Astrocyte (in vitro differentiated cells and primary cell): ENCODE results near the gene CALHM4. TPM values are rescaled to one million over a fixed set of nuclear protein-coding genes. Genes with fewer than 3 reads are reported as not detected.
A peak's percentile ranks its signal among the peaks of the same experiment; 100 is the strongest.
"Not testable (repeated sequence)": the region's sequence is repeated elsewhere in the genome, so short reads cannot be mapped to it uniquely, and the experiment has no call there.

ENCODE experiments used
- DNase-seq: peaks from one replicate; pipeline ENCODE4 v3.0.0-alpha.2; 2010; ENCODE audit warnings: low read depth
- FAIRE-seq: peaks from 2 replicates; lab custom pipeline; 2011; peaks lifted over from hg19 to GRCh38; lab: Jason Lieb, UNC
- H2AFZ ChIP-seq: 2 replicates; pipeline ENCODE4 v1.6.0; 2012; ENCODE audit warnings: low read depth, low read length, inconsistent platforms
- H3K27ac ChIP-seq: 2 replicates; pipeline ENCODE4 v1.5.1; 2011; ENCODE audit warnings: low read depth, low read length, inconsistent platforms
- H3K27me3 ChIP-seq: 2 replicates; pipeline ENCODE4 v1.6.0; 2011; ENCODE audit warnings: low read length, inconsistent platforms; ENCODE audit not compliant: insufficient read depth
- H3K36me3 ChIP-seq: 2 replicates; pipeline ENCODE4 v1.5.1; 2011; ENCODE audit warnings: low read length, inconsistent platforms; ENCODE audit not compliant: insufficient read depth
- H3K4me1 ChIP-seq: 2 replicates; pipeline ENCODE4 v1.5.1; 2011; ENCODE audit warnings: low read length, inconsistent platforms; ENCODE audit not compliant: insufficient read depth
- H3K4me2 ChIP-seq: 2 replicates; pipeline ENCODE4 v1.6.0; 2012; ENCODE audit warnings: low read length, inconsistent platforms
- H3K4me3 ChIP-seq: 2 replicates; pipeline ENCODE4 v1.5.1; 2011; ENCODE audit warnings: low read depth, mild to moderate bottlenecking, low read length, inconsistent platforms; ENCODE audit not compliant: insufficient read depth
- H3K79me2 ChIP-seq: 2 replicates; pipeline ENCODE4 v1.6.0; 2012; ENCODE audit warnings: mild to moderate bottlenecking, low read length, inconsistent platforms; ENCODE audit not compliant: insufficient read depth
- H3K9ac ChIP-seq: 2 replicates; pipeline ENCODE4 v1.6.0; 2012; ENCODE audit warnings: mild to moderate bottlenecking, low read length, inconsistent platforms
- H3K9me3 ChIP-seq: 2 replicates; pipeline ENCODE4 v1.5.1; 2012; ENCODE audit warnings: low read depth, mild to moderate bottlenecking, low read length, inconsistent platforms; ENCODE audit not compliant: insufficient read depth
- H4K20me1 ChIP-seq: 2 replicates; pipeline ENCODE4 v1.6.0; 2012; ENCODE audit warnings: low read length, inconsistent platforms; ENCODE audit not compliant: insufficient read depth
- H3K27ac Mint-ChIP-seq: one replicate; pipeline ENCODE4 v1.8.0; 2021; ENCODE audit warnings: mild to moderate bottlenecking, mixed read lengths; ENCODE audit not compliant: unreplicated experiment
- H3K27me3 Mint-ChIP-seq: one replicate; pipeline ENCODE4 v1.8.0; 2021; ENCODE audit warnings: low read depth, mixed read lengths; ENCODE audit not compliant: unreplicated experiment
- H3K36me3 Mint-ChIP-seq: one replicate; pipeline ENCODE4 v1.8.0; 2021; ENCODE audit warnings: low read depth, mixed read lengths; ENCODE audit not compliant: unreplicated experiment
- H3K4me1 Mint-ChIP-seq: one replicate; pipeline ENCODE4 v1.8.0; 2021; ENCODE audit warnings: low read depth, mixed read lengths; ENCODE audit not compliant: unreplicated experiment
- H3K4me3 Mint-ChIP-seq: one replicate; pipeline ENCODE4 v1.8.0; 2021; ENCODE audit warnings: mild to moderate bottlenecking, moderate library complexity, mixed read lengths; ENCODE audit not compliant: unreplicated experiment
- H3K9me3 Mint-ChIP-seq: one replicate; pipeline ENCODE4 v1.8.0; 2021; ENCODE audit warnings: mild to moderate bottlenecking, mixed read lengths; ENCODE audit not compliant: unreplicated experiment
- EZH2 ChIP-seq: IDR thresholded peaks from 2 replicates; pipeline ENCODE4 v1.6.1; 2012; ENCODE audit warnings: mild to moderate bottlenecking, low read length, inconsistent platforms; ENCODE audit not compliant: insufficient read depth
- total RNA-seq: library from RNA; stranded (reverse); gene quantifications from 2 replicates; pipeline ENCODE4 v1.2.1, GENCODE V29; 2021
- TF ChIP-seq, protein P1 (sequence below): IDR thresholded peaks from 2 replicates; pipeline ENCODE4 v1.5.1; 2011; ENCODE audit warnings: low read depth, mild to moderate bottlenecking, inconsistent platforms, low read length, moderate library complexity; ENCODE audit not compliant: insufficient read depth

The CALHM4 gene
- total RNA-seq, 1 donor from 2014 or later = 0.20 TPM

DNA sequence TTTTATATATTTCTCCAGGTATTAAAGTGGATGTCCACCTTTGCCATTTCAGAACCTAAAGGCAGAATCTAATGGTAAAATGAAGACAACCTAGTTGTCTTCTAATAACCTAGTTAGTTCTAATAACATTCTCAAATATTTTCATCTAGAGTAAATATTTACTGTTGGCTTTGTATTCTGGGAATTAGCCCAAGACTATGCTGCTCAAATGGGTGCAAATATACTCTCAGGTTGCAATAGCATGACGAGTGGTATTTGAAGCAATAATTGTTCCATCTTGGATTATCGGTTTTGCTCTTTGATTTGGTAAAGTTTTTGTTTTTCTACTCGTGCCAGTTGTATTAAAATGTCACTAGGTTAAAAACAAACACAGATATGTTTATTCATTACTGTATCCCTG lies 41.7 kb downstream of the CALHM4 start:
- Histone ChIP-seq H4K20me1 (peaks cover 5% of the 10 kb centered on the region), H3K9ac (no peak overlapping the region), H3K79me2 (no peaks in the 10 kb centered on the region), H3K9me3 (no peaks in the 10 kb centered on the region), H3K4me3 (no peak overlapping the region), H2AFZ (no peak overlapping the region), H3K4me2 (no peak overlapping the region), H3K27me3 (no peaks in the 10 kb centered on the region), H3K36me3 (peaks cover 33% of the 10 kb centered on the region), H3K4me1 (no peaks in the 10 kb centered on the region), H3K27ac (no peak overlapping the region)
- no peaks in the 10 kb centered on the region for H3K9me3 Mint-ChIP-seq
- no peaks in the 10 kb centered on the region for H3K27me3 Mint-ChIP-seq
- no peak for DNase-seq
- no peak overlapping the region for H3K27ac Mint-ChIP-seq
- H3K4me3 Mint-ChIP-seq = no peak overlapping the region
- H3K36me3 Mint-ChIP-seq = peaks cover 6% of the 10 kb centered on the region
- no peak for FAIRE-seq
- TF ChIP-seq EZH2 = no peak
- TF ChIP-seq, protein P1, sequence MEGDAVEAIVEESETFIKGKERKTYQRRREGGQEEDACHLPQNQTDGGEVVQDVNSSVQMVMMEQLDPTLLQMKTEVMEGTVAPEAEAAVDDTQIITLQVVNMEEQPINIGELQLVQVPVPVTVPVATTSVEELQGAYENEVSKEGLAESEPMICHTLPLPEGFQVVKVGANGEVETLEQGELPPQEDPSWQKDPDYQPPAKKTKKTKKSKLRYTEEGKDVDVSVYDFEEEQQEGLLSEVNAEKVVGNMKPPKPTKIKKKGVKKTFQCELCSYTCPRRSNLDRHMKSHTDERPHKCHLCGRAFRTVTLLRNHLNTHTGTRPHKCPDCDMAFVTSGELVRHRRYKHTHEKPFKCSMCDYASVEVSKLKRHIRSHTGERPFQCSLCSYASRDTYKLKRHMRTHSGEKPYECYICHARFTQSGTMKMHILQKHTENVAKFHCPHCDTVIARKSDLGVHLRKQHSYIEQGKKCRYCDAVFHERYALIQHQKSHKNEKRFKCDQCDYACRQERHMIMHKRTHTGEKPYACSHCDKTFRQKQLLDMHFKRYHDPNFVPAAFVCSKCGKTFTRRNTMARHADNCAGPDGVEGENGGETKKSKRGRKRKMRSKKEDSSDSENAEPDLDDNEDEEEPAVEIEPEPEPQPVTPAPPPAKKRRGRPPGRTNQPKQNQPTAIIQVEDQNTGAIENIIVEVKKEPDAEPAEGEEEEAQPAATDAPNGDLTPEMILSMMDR = no peak
- H3K4me1 Mint-ChIP-seq = no peaks in the 10 kb centered on the region

DNA sequence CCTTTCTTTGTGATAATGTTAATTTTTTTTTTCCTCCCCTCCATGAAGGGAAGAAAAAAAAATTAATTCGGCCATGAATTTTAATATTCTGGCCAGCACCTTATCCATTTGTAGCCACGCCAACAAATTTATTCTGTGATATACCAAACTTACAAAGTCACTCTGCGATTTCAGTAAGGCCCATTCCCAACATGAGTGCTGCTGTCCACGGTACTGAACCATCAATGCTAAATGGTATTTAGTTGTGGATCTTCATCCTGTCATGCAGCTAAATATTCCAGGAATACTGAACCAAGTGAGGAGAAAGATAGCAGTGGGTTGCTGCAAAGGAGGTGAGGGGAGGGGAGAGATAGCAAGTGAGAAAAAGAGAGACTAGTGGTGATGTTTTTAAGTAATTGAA lies 43.3 kb downstream of the CALHM4 start:
- H2AFZ ChIP-seq = no peak overlapping the region
- no peak overlapping the region for H3K4me2 ChIP-seq
- Mint-ChIP-seq H3K36me3 (peaks cover 6% of the 10 kb centered on the region), H3K27ac (no peak overlapping the region), H3K4me1 (no peaks in the 10 kb centered on the region), H3K9me3 (no peaks in the 10 kb centered on the region), H3K27me3 (no peaks in the 10 kb centered on the region), H3K4me3 (no peak overlapping the region)
- no peaks in the 10 kb centered on the region for H3K9me3 ChIP-seq
- H3K4me3 ChIP-seq = no peak overlapping the region
- DNase-seq = peak; percentile 12
- no peak for FAIRE-seq
- no peaks in the 10 kb centered on the region for H3K79me2 ChIP-seq
- H4K20me1 ChIP-seq = peaks cover 5% of the 10 kb centered on the region
- H3K27ac ChIP-seq = no peak overlapping the region
- H3K27me3 ChIP-seq = no peaks in the 10 kb centered on the region
- no peak overlapping the region for H3K9ac ChIP-seq
- H3K4me1 ChIP-seq = no peaks in the 10 kb centered on the region
- peaks cover 21% of the 10 kb centered on the region for H3K36me3 ChIP-seq
- TF ChIP-seq, protein P1 = no peak
- TF ChIP-seq EZH2 = no peak

DNA sequence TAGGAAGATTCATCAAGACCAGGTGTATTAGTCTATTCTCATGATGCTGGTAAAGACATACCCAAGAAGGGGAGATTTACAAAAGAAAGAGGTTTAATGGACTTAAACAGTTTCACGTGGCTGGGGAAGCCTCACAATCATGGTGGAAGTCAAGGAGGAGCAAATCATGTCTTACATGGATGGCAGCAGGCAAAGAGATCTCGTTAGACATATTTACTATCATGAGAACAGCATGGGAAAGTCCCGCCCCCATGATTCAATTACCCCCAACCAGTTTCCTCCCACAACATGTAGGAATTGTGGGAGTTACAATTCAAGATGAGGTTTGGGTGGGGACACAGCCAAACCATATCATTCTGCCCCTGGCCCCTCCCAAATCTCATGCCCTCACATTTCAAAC lies 50.4 kb downstream of the CALHM4 start:
- peaks cover 13% of the 10 kb centered on the region for H3K36me3 Mint-ChIP-seq
- H3K4me1 Mint-ChIP-seq, H3K79me2 ChIP-seq, H3K36me3 ChIP-seq, DNase-seq, H2AFZ ChIP-seq, H3K4me1 ChIP-seq, H3K4me3 Mint-ChIP-seq, H3K4me3 ChIP-seq, H3K27me3 ChIP-seq, H3K4me2 ChIP-seq, H3K27me3 Mint-ChIP-seq, H3K27ac ChIP-seq, H3K27ac Mint-ChIP-seq, FAIRE-seq, H3K9me3 ChIP-seq, H4K20me1 ChIP-seq, H3K9me3 Mint-ChIP-seq, H3K9ac ChIP-seq: not testable (repeated sequence)

DNA sequence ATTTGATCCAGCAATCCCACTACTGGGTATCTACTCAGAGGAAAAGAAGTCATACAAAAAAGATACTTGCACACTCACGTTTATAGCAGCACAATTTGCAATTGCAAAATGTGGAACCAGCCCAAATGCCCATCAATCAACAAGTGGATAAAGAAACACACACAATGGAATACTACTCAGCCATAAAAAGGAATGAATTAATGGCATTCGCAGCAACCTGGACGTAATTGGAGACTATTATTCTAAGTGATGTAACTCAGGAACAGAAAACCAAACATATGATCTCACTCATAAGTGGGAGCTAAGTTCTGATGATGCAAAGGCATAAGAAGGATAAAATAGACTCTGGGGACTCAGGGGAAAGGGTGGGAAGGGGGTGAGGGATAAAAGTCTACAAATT lies 51.3 kb downstream of the CALHM4 start:
- H3K79me2 ChIP-seq, FAIRE-seq, H4K20me1 ChIP-seq, DNase-seq, H3K27me3 ChIP-seq, H3K4me1 Mint-ChIP-seq, H3K4me1 ChIP-seq, H3K36me3 ChIP-seq, H3K9me3 ChIP-seq, H3K27ac ChIP-seq, H3K27ac Mint-ChIP-seq, H2AFZ ChIP-seq, H3K4me3 Mint-ChIP-seq, H3K9ac ChIP-seq, H3K4me3 ChIP-seq, H3K4me2 ChIP-seq, H3K27me3 Mint-ChIP-seq, H3K9me3 Mint-ChIP-seq: not testable (repeated sequence)
- H3K36me3 Mint-ChIP-seq = peaks cover 13% of the 10 kb centered on the region
